HEK293 (cell line): ENCODE data around the gene MSTN.

Experiments
- CTCF ChIA-PET: fragments of 350-600 bp; formaldehyde crosslinking; extraction: SDS; loops from one replicate; lab custom pipeline; 2021; ENCODE audit warnings: antibody characterized with exemption; lab: Yijun Ruan, JAX
- POLR2A ChIA-PET: fragments of 300-600 bp; formaldehyde crosslinking; extraction: SDS; loops from one replicate; lab custom pipeline; 2020; ENCODE audit warnings: antibody characterized with exemption, inconsistent platforms; lab: Yijun Ruan, JAX
- H3K27ac ChIP-seq: fragments of 200-500 bp; sonication (Bioruptor generic); 2 replicates; pipeline ENCODE4 v1.5.1; 2014; ENCODE audit warnings: low read depth, low read length, control low read depth, inconsistent platforms; ENCODE audit errors: extremely low read depth
- H3K36me3 ChIP-seq, 2 experiments: fragments of 200-500 bp in 1 of 2; sonication (Bioruptor generic) in 1 of 2; 1 replicate in 1 of 2; 2 replicates in 1 of 2; pipeline ENCODE4 v1.5.1; 2014 to 2017; ENCODE audit warnings: inconsistent platforms in 2 of 2, low read length in 2 of 2; ENCODE audit not compliant: control insufficient read depth in 2 of 2, insufficient read depth in 1 of 2
- H3K4me1 ChIP-seq: fragments of 200-500 bp; sonication (Bioruptor generic); 2 replicates; pipeline ENCODE4 v1.5.1; 2014; ENCODE audit warnings: mild to moderate bottlenecking, low read length, inconsistent platforms; ENCODE audit not compliant: control insufficient read depth, insufficient read depth
- H3K4me3 ChIP-seq: 2 replicates; pipeline ENCODE4 v1.5.1; 2011; ENCODE audit warnings: low read depth, mild to moderate bottlenecking, control low read depth, low read length, moderate library complexity
- H3K9me3 ChIP-seq: fragments of 200-500 bp; sonication (Bioruptor generic); 2 replicates; pipeline ENCODE4 v1.5.1; 2014; ENCODE audit warnings: low read depth, low read length, inconsistent platforms; ENCODE audit not compliant: control insufficient read depth, insufficient read depth
- BCL6B ChIP-seq: fragments of 450-650 bp; formaldehyde crosslinking; IDR thresholded peaks from 2 replicates; pipeline ENCODE4 v1.5.1; 2017; ENCODE audit warnings: missing biosample characterization, missing genetic modification characterization
- IKZF3 ChIP-seq: fragments of 450-650 bp; IDR thresholded peaks from 2 replicates; pipeline ENCODE4 v1.5.0; 2018; ENCODE audit warnings: missing biosample characterization, mild to moderate bottlenecking, missing genetic modification characterization, moderate library complexity
- KLF8 ChIP-seq: fragments of 450-650 bp; formaldehyde crosslinking; IDR thresholded peaks from 2 replicates; pipeline ENCODE4 v1.5.1; 2016; ENCODE audit warnings: missing biosample characterization, missing genetic modification characterization
- OSR2 ChIP-seq: fragments of 450-650 bp; formaldehyde crosslinking; IDR thresholded peaks from 2 replicates; pipeline ENCODE4 v1.5.1; 2016; ENCODE audit warnings: missing biosample characterization, missing genetic modification characterization
- PRDM4 ChIP-seq: fragments of 450-650 bp; formaldehyde crosslinking; IDR thresholded peaks from 2 replicates; pipeline ENCODE4 v1.5.1; 2017; ENCODE audit warnings: missing biosample characterization, missing genetic modification characterization
- RBAK ChIP-seq: fragments of 450-650 bp; formaldehyde crosslinking; IDR thresholded peaks from 2 replicates; pipeline ENCODE4 v1.5.1; 2016; ENCODE audit warnings: missing biosample characterization, missing genetic modification characterization
- ZFHX2 ChIP-seq: fragments of 450-650 bp; formaldehyde crosslinking; conservative IDR thresholded peaks from 2 replicates; pipeline ENCODE4 v1.5.1; 2016; ENCODE audit warnings: missing biosample characterization, missing genetic modification characterization
- ZFP37 ChIP-seq: fragments of 450-650 bp; formaldehyde crosslinking; IDR thresholded peaks from 2 replicates; pipeline ENCODE4 v1.5.1; 2016; ENCODE audit warnings: missing biosample characterization, missing genetic modification characterization
- ZNF18 ChIP-seq: fragments of 450-650 bp; formaldehyde crosslinking; IDR thresholded peaks from 2 replicates; pipeline ENCODE4 v1.5.1; 2016; ENCODE audit warnings: missing biosample characterization, missing genetic modification characterization
- ZNF274 ChIP-seq, 2 experiments: fragments of 200-500 bp in 1 of 2; fragments of 450-650 bp in 1 of 2; sonication (Bioruptor generic) in 1 of 2; formaldehyde crosslinking in 1 of 2; IDR thresholded peaks; 2 replicates each; pipeline versions ENCODE4 v1.5.1 to v1.6.1; 2014 to 2016; ENCODE audit warnings: borderline replicate concordance in 1 of 2, inconsistent platforms in 1 of 2, low read length in 1 of 2, missing biosample characterization in 1 of 2, missing genetic modification characterization in 1 of 2
- ZNF341 ChIP-seq: fragments of 450-650 bp; formaldehyde crosslinking; IDR thresholded peaks from 2 replicates; pipeline ENCODE4; 2016; ENCODE audit warnings: low read depth, missing biosample characterization, missing genetic modification characterization
- ZNF48 ChIP-seq: fragments of 450-650 bp; formaldehyde crosslinking; IDR thresholded peaks from 2 replicates; pipeline ENCODE4 v1.5.1; 2016; ENCODE audit warnings: missing biosample characterization, missing genetic modification characterization
- ZNF510 ChIP-seq: fragments of 450-650 bp; formaldehyde crosslinking; IDR thresholded peaks from 2 replicates; pipeline ENCODE4 v1.5.1; 2018; ENCODE audit warnings: mild to moderate bottlenecking, missing genetic modification characterization, missing biosample characterization; ENCODE audit not compliant: insufficient replicate concordance
- ZNF580 ChIP-seq: fragments of 450-650 bp; formaldehyde crosslinking; IDR thresholded peaks from 2 replicates; pipeline ENCODE4 v1.5.1; 2016; ENCODE audit warnings: missing biosample characterization, missing genetic modification characterization
- ZNF600 ChIP-seq: fragments of 450-650 bp; formaldehyde crosslinking; IDR thresholded peaks from 2 replicates; pipeline ENCODE4 v1.5.1; 2016; ENCODE audit warnings: missing biosample characterization, missing genetic modification characterization
- ZNF664 ChIP-seq: fragments of 450-650 bp; formaldehyde crosslinking; IDR thresholded peaks from 2 replicates; pipeline ENCODE4 v1.5.1; 2016; ENCODE audit warnings: missing biosample characterization, missing genetic modification characterization
- TF ChIP-seq, protein P1 (sequence below): fragments of 450-650 bp; formaldehyde crosslinking; IDR thresholded peaks from 2 replicates; pipeline ENCODE4 v1.5.1; 2016; ENCODE audit warnings: missing biosample characterization, missing genetic modification characterization

Gene MSTN

DNA sequence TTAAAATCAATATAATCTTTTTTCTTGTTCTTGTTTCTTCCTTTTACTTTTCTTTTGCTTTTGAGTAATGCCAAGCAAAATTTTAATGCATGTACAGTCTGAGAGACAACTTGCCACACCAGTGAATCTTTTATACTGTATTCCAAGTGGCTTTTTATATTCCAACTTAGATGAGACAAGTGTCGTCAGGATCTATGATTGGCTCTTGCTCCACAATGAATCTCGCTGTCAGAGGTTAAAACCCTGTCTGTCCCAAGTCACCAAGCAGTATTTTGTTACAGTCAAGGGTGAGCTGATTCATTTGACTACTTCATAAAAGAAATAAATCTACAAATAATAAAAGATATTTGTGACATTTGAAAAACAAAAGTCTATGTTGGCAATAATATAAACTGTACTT, at the start of gene MSTN:
MSTN (minus strand) TSS at position 129 of the 400 bp plus-strand sequence. CDS start 133 bp downstream, outside the sequence.
- Histone ChIP-seq H3K4me3 (no peak within 1 kb of the TSS), H3K36me3 (no peaks in the 10 kb centered on the region), H3K4me1 (no peaks in the 10 kb centered on the region), H3K9me3 (no peaks in the 10 kb centered on the region), H3K27ac (no peak within 1 kb of the TSS)
- CTCF ChIA-PET, result interaction anchor here (0.5 to 1.5 kb wide), 2 partner anchors 81 to 264 kb away, joined by 3 to 4 read pairs; no protein-coding TSS in a partner anchor
- POLR2A ChIA-PET, result no interaction called here
- TF ChIP-seq ZFHX2 (no peak), ZFP37 (tag by site-specific recombination) (no peak), ZNF580 (tag by site-specific recombination) (no peak)

- Histone ChIP-seq H3K36me3 (no peaks in the 10 kb centered on the region), H3K4me3 (no peak overlapping the region), H3K9me3 (no peaks in the 10 kb centered on the region), H3K27ac (no peak overlapping the region), H3K4me1 (no peaks in the 10 kb centered on the region)
- TF ChIP-seq PRDM4 (tag by site-specific recombination), result no peak
- CTCF ChIA-PET, result no interaction called here
- POLR2A ChIA-PET, result no interaction called here
Observed at GRCh38 chr2:190111166-190111565, 48.6 kb upstream of the MSTN start.

DNA sequence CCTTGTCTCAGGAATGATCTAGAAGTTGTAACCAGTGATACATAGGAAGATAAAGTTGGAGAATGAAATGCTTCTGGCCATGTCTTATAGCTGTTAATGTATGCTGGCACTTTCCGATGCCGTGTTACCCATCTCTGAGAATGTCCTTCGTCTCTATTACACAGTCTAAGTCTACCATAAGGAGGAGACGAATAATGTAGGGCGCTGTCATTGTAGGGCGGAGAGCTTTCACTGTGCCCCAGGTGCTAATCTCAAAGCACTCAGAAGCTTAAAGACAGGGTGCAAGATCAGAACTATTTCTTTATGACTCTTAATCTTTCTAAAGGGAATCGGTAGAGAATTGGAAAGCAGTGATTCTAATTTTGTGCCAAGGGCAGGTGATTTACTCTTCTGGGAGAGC, 48.2 kb upstream of the MSTN start:
- Histone ChIP-seq H3K27ac (no peak overlapping the region), H3K4me3 (no peak overlapping the region), H3K4me1 (no peaks in the 10 kb centered on the region), H3K36me3 (no peaks in the 10 kb centered on the region), H3K9me3 (no peaks in the 10 kb centered on the region)
- ChIA-PET CTCF (no interaction called here), POLR2A (no interaction called here)
- TF ChIP-seq RBAK, result no peak
- TF ChIP-seq KLF8 (tag by site-specific recombination), result no peak
- TF ChIP-seq ZNF600 (tag by site-specific recombination), result no peak
- TF ChIP-seq, protein P1, sequence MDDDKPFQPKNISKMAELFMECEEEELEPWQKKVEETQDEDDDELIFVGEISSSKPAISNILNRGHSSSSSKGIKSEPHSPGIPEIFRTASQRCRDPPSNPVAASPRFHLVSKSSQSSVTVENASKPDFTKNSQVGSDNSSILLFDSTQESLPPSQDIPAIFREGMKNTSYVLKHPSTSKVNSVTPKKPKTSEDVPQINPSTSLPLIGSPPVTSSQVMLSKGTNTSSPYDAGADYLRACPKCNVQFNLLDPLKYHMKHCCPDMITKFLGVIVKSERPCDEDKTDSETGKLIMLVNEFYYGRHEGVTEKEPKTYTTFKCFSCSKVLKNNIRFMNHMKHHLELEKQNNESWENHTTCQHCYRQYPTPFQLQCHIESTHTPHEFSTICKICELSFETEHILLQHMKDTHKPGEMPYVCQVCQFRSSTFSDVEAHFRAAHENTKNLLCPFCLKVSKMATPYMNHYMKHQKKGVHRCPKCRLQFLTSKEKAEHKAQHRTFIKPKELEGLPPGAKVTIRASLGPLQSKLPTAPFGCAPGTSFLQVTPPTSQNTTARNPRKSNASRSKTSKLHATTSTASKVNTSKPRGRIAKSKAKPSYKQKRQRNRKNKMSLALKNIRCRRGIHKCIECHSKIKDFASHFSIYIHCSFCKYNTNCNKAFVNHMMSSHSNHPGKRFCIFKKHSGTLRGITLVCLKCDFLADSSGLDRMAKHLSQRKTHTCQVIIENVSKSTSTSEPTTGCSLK (tag by site-specific recombination), result no peak
- TF ChIP-seq OSR2 (tag by site-specific recombination), result no peak
- no peak for TF ChIP-seq ZNF664 (tag by site-specific recombination)
- no peak for TF ChIP-seq ZNF341 (tag by site-specific recombination)
- no peak for TF ChIP-seq ZNF274 (IDR thresholded peaks at IDR 0.05; ENCODE audit: low read length)
- TF ChIP-seq ZNF274 (tag by site-specific recombination; IDR thresholded peaks at IDR 0.05; ENCODE audit: borderline replicate concordance), result no peak
- TF ChIP-seq IKZF3 (tag by site-specific recombination), result no peak
- TF ChIP-seq ZNF510 (tag by site-specific recombination), result no peak
- TF ChIP-seq BCL6B (tag by site-specific recombination), result no peak
- TF ChIP-seq ZNF18 (tag by site-specific recombination), result no peak
- TF ChIP-seq ZNF48, result no peak
